Measurements from ENCODE around the gene IQCM.

- no peak for TF ChIP-seq CTCF (IDR thresholded peaks at IDR 0.05 in 8 of 11, conservative IDR thresholded peaks at IDR 0.05 in 3 of 11)
- TF ChIP-seq POLR2AphosphoS5 (IDR thresholded peaks at IDR 0.05) = no peak
Measured at GRCh38 chr4:149521611-149522425, 293.8 kb downstream of the IQCM start.

Data from spleen (tissue), 7 donors.